GM12801 (cell line): Measurements from ENCODE around the gene HDAC4.

Experiments
- CTCF ChIP-seq: IDR thresholded peaks from one replicate; pipeline ENCODE4 v1.5.1; 2011; ENCODE audit warnings: control low read depth; ENCODE audit not compliant: insufficient read length; ENCODE audit errors: extremely low read depth

Gene HDAC4

GRCh38 chr2:239433777-239434403 lies 33.1 kb upstream of the HDAC4 start:
- TF ChIP-seq CTCF = no peak

GRCh38 chr2:239432174-239432573 lies 31.4 kb upstream of the HDAC4 start:
- TF ChIP-seq CTCF = no peak

- no peak for TF ChIP-seq CTCF
These were observed 30.7 kb upstream of the HDAC4 start for GRCh38 chr2:239431536-239431935.

GRCh38 chr2:239429473-239430350 lies 28.9 kb upstream of the HDAC4 start:
- no peak for TF ChIP-seq CTCF

- no peak for TF ChIP-seq CTCF
These were observed 24.8 kb upstream of the HDAC4 start for GRCh38 chr2:239425631-239426030.

GRCh38 chr2:239424337-239425045 lies 23.7 kb upstream of the HDAC4 start:
- no peak for TF ChIP-seq CTCF

GRCh38 chr2:239423551-239423950 lies 22.7 kb upstream of the HDAC4 start:
- TF ChIP-seq CTCF = no peak
